Neuronal stem cell (in vitro differentiated cells): Measurements from ENCODE around the gene PIGT.

Experiments
- DNase-seq: peaks from one replicate; pipeline ENCODE4 v3.0.0-alpha.2; 2013; ENCODE audit warnings: low spot score
- H2AFZ ChIP-seq: one replicate; pipeline ENCODE4 v1.6.1; 2013; ENCODE audit warnings: mild to moderate bottlenecking, low read length, inconsistent platforms
- H2AK5ac ChIP-seq: 2 replicates; pipeline ENCODE4 v1.6.1; 2013; ENCODE audit warnings: low read depth, mild to moderate bottlenecking, inconsistent platforms, low read length, moderate library complexity, mixed read lengths
- H2BK120ac ChIP-seq: 2 replicates; pipeline ENCODE4 v1.6.1; 2013; ENCODE audit warnings: low read depth, mild to moderate bottlenecking, inconsistent platforms, low read length, moderate library complexity, mixed read lengths
- H2BK12ac ChIP-seq: one replicate; pipeline ENCODE4 v1.6.1; 2013; ENCODE audit warnings: low read length, inconsistent platforms
- H2BK15ac ChIP-seq: 2 replicates; pipeline ENCODE4 v1.6.1; 2013; ENCODE audit warnings: mild to moderate bottlenecking, low read length, inconsistent platforms, mixed read lengths
- H2BK5ac ChIP-seq: one replicate; pipeline ENCODE4 v1.6.1; 2013; ENCODE audit warnings: inconsistent platforms, mild to moderate bottlenecking, low read length, moderate library complexity
- H3K14ac ChIP-seq: one replicate; pipeline ENCODE4 v1.6.1; 2013; ENCODE audit warnings: low read length, inconsistent platforms
- H3K18ac ChIP-seq: 2 replicates; pipeline ENCODE4 v1.6.1; 2013; ENCODE audit warnings: low read length, inconsistent platforms
- H3K23ac ChIP-seq: 2 replicates; pipeline ENCODE4 v1.6.1; 2013; ENCODE audit warnings: low read depth, mild to moderate bottlenecking, mixed read lengths, low read length, inconsistent platforms; ENCODE audit not compliant: poor library complexity
- H3K27ac ChIP-seq: replicated peaks from 3 replicates; pipeline ENCODE4 v1.5.1; 2013; ENCODE audit warnings: low read length, inconsistent platforms
- H3K27me3 ChIP-seq, 3 experiments: 2 replicates each; pipeline ENCODE4 v1.6.1; 2013; ENCODE audit warnings: low read length in 3 of 3, mild to moderate bottlenecking in 2 of 3, inconsistent platforms in 1 of 3, low read depth in 1 of 3, mixed read lengths in 1 of 3, moderate library complexity in 1 of 3; ENCODE audit not compliant: control insufficient read depth in 3 of 3, insufficient read depth in 3 of 3
- H3K36me3 ChIP-seq, 2 donors: replicated peaks in 1 of 2; 2 replicates each; pipeline ENCODE4 v1.6.1; 2013; ENCODE audit warnings: low read length in 2 of 2; ENCODE audit not compliant: control insufficient read depth in 2 of 2, insufficient read depth in 2 of 2
- H3K4ac ChIP-seq: 2 replicates; pipeline ENCODE4 v1.6.1; 2013; ENCODE audit warnings: inconsistent platforms, mild to moderate bottlenecking, low read length, moderate library complexity
- H3K4me1 ChIP-seq, 2 donors: 1 replicate in 1 of 2; 2 replicates in 1 of 2; pipeline ENCODE4 v1.6.1; 2013; ENCODE audit warnings: low read length in 2 of 2, low read depth in 1 of 2; ENCODE audit not compliant: control insufficient read depth in 2 of 2, insufficient read depth in 1 of 2
- H3K4me2 ChIP-seq: one replicate; pipeline ENCODE4 v1.6.1; 2013; ENCODE audit warnings: mild to moderate bottlenecking, low read length, inconsistent platforms; ENCODE audit not compliant: insufficient read depth, poor library complexity, severe bottlenecking
- H3K4me3 ChIP-seq, 2 donors: 2 replicates each; pipeline ENCODE4 v1.5.1; 2013; ENCODE audit warnings: low read length in 2 of 2, mild to moderate bottlenecking in 2 of 2, inconsistent platforms in 1 of 2, moderate library complexity in 1 of 2
- H3K79me1 ChIP-seq: one replicate; pipeline ENCODE4 v1.6.1; 2013; ENCODE audit warnings: low read depth, mild to moderate bottlenecking, inconsistent platforms, low read length, moderate library complexity
- H3K9ac ChIP-seq: one replicate; pipeline ENCODE4 v1.6.1; 2013; ENCODE audit warnings: mild to moderate bottlenecking, low read depth, low read length, inconsistent platforms; ENCODE audit not compliant: poor library complexity
- H3K9me3 ChIP-seq, 2 donors: replicated peaks in 1 of 2; 2 replicates each; pipeline versions ENCODE3 to v1.6.1; 2013; ENCODE audit warnings: low read length in 2 of 2, mild to moderate bottlenecking in 2 of 2, inconsistent platforms in 1 of 2, low read depth in 1 of 2, mixed read lengths in 1 of 2, moderate library complexity in 1 of 2; ENCODE audit not compliant: control insufficient read depth in 2 of 2, insufficient read depth in 1 of 2
- H4K8ac ChIP-seq: one replicate; pipeline ENCODE4 v1.6.1; 2013; ENCODE audit warnings: low read depth, mild to moderate bottlenecking, inconsistent platforms, low read length, moderate library complexity
- H4K91ac ChIP-seq: one replicate; pipeline ENCODE4 v1.6.1; 2013; ENCODE audit warnings: low read length, low read depth, mild to moderate bottlenecking, inconsistent platforms; ENCODE audit not compliant: poor library complexity
- WGBS, 2 donors: extraction: QIAGEN DNeasy Blood & Tissue Kit; methylation state at CpG; one replicate each; pipeline ENCODE4 v1.1.7; 2013; ENCODE audit warnings: missing lambda C conversion rate in 2 of 2, mixed read lengths in 1 of 2; ENCODE audit not compliant: insufficient read length in 2 of 2, insufficient replicate concordance in 1 of 2; ENCODE audit errors: extremely low coverage in 2 of 2; 5-methylcytosine and 5-hydroxymethylcytosine counted together

Gene PIGT

GRCh38 chr20:45429618-45430017 lies 13.7 kb downstream of the PIGT start:
- Histone ChIP-seq H2BK12ac (no peak overlapping the region), H2BK120ac (no peak overlapping the region), H3K27ac (no peak overlapping the region), H3K4ac (no peak overlapping the region), H3K9me3 (no peaks in the 10 kb centered on the region), H3K9ac (no peak overlapping the region), H2AK5ac (no peak overlapping the region), H3K4me1 (no peaks in the 10 kb centered on the region), H2BK15ac (no peak overlapping the region), H4K91ac (no peak overlapping the region), H3K36me3 (peaks cover 4 to 18% of the 10 kb centered on the region in 2 donors), H4K8ac (no peak overlapping the region), H2BK5ac (no peak overlapping the region), H3K27me3 (no peaks in the 10 kb centered on the region), H3K18ac (no peak overlapping the region), H3K23ac (no peak overlapping the region), H2AFZ (no peak overlapping the region), H3K79me1 (no peaks in the 10 kb centered on the region), H3K4me2 (no peak overlapping the region), H3K4me3 (no peak overlapping the region), H3K14ac (no peak overlapping the region)
- DNase-seq = no peak
- no CpG with 5 or more reads among the region's 2 CpGs for WGBS, 2 donors

GRCh38 chr20:45432294-45432693 lies 16.4 kb downstream of the PIGT start:
- peaks cover 2 to 3% of the 10 kb centered on the region in 2 donors for H3K36me3 ChIP-seq
- no peak overlapping the region for H4K91ac ChIP-seq
- H4K8ac ChIP-seq = no peak overlapping the region
- no peaks in the 10 kb centered on the region for H3K9me3 ChIP-seq
- no peak overlapping the region for H3K9ac ChIP-seq
- no peak overlapping the region for H2BK12ac ChIP-seq
- no peak overlapping the region for H3K14ac ChIP-seq
- no peak overlapping the region for H3K18ac ChIP-seq
- H3K4me3 ChIP-seq = no peak overlapping the region
- H3K4ac ChIP-seq = no peak overlapping the region
- H2BK15ac ChIP-seq = no peak overlapping the region
- no peak overlapping the region for H3K27ac ChIP-seq
- no peaks in the 10 kb centered on the region for H3K79me1 ChIP-seq
- no peak overlapping the region for H3K23ac ChIP-seq
- H2BK5ac ChIP-seq = no peak overlapping the region
- H3K4me1 ChIP-seq = peaks cover 0 to 1% of the 10 kb centered on the region in 2 donors
- H2BK120ac ChIP-seq = no peak overlapping the region
- H3K4me2 ChIP-seq = no peak overlapping the region
- no CpG with 5 or more reads among the region's 5 CpGs for WGBS, 2 donors
- no peak for DNase-seq
- no peak overlapping the region for H2AK5ac ChIP-seq
- no peak overlapping the region for H2AFZ ChIP-seq
- no peaks in the 10 kb centered on the region for H3K27me3 ChIP-seq

- H3K23ac ChIP-seq = no peak overlapping the region
- H3K4me1 ChIP-seq = peaks cover 0 to 1% of the 10 kb centered on the region in 2 donors
- no peak overlapping the region for H2BK120ac ChIP-seq
- no peak for DNase-seq
- H2BK5ac ChIP-seq = no peak overlapping the region
- no peak overlapping the region for H3K27ac ChIP-seq
- H4K91ac ChIP-seq = no peak overlapping the region
- no peaks in the 10 kb centered on the region for H3K9me3 ChIP-seq
- H3K79me1 ChIP-seq = no peaks in the 10 kb centered on the region
- H3K4me3 ChIP-seq = no peak overlapping the region
- H4K8ac ChIP-seq = no peak overlapping the region
- no peak overlapping the region for H2AK5ac ChIP-seq
- no peak overlapping the region for H2BK12ac ChIP-seq
- no peak overlapping the region for H3K9ac ChIP-seq
- H3K14ac ChIP-seq = no peak overlapping the region
- H3K18ac ChIP-seq = no peak overlapping the region
- no peak overlapping the region for H3K4ac ChIP-seq
- H3K4me2 ChIP-seq = no peak overlapping the region
- no CpG with 5 or more reads among the region's 3 CpGs for WGBS, 2 donors
- no peak overlapping the region for H2BK15ac ChIP-seq
- H2AFZ ChIP-seq = no peak overlapping the region
- no peaks in the 10 kb centered on the region for H3K27me3 ChIP-seq
- H3K36me3 ChIP-seq = peaks cover 0 to under 1% of the 10 kb centered on the region in 2 donors
Measured at GRCh38 chr20:45433316-45433715, 17.4 kb downstream of the PIGT start.

- no peaks in the 10 kb centered on the region for H3K27me3 ChIP-seq
- no peaks in the 10 kb centered on the region for H3K9me3 ChIP-seq
- H4K91ac ChIP-seq = no peak overlapping the region
- H3K4me2 ChIP-seq = no peak overlapping the region
- H3K27ac ChIP-seq = no peak overlapping the region
- H3K4ac ChIP-seq = no peak overlapping the region
- H3K23ac ChIP-seq = no peak overlapping the region
- no peak overlapping the region for H3K14ac ChIP-seq
- H3K79me1 ChIP-seq = no peaks in the 10 kb centered on the region
- no peak overlapping the region for H2BK12ac ChIP-seq
- no peak overlapping the region for H4K8ac ChIP-seq
- H2AK5ac ChIP-seq = no peak overlapping the region
- H3K4me3 ChIP-seq = no peak overlapping the region
- H2BK5ac ChIP-seq = no peak overlapping the region
- H3K4me1 ChIP-seq = peaks cover 0 to 1% of the 10 kb centered on the region in 2 donors
- H3K36me3 ChIP-seq = no peaks in the 10 kb centered on the region
- no peak overlapping the region for H2BK120ac ChIP-seq
- no peak overlapping the region for H3K18ac ChIP-seq
- WGBS, 2 donors = no CpG with 5 or more reads among the region's 4 CpGs
- H2BK15ac ChIP-seq = no peak overlapping the region
- H2AFZ ChIP-seq = no peak overlapping the region
- DNase-seq = no peak
- H3K9ac ChIP-seq = no peak overlapping the region
Measured at GRCh38 chr20:45433976-45434375, 18.0 kb downstream of the PIGT start.
